Loucy (cell line): Measurements from ENCODE around the gene APLF.

Experiments used
- H2AFZ ChIP-seq: fragments of 200-600 bp; sonication (generic); 2 replicates; pipeline ENCODE4 v1.6.0; 2016; ENCODE audit warnings: antibody characterized with exemption, mild to moderate bottlenecking, low read length, moderate library complexity
- H3F3A ChIP-seq: fragments of 200-600 bp; 2 replicates; pipeline ENCODE4 v1.6.0; 2016; ENCODE audit warnings: antibody characterized with exemption, low read depth, mild to moderate bottlenecking
- H3K27me3 ChIP-seq: fragments of 200-600 bp; sonication (generic); 2 replicates; pipeline ENCODE4 v1.6.1; 2014; ENCODE audit warnings: low read length, mild to moderate bottlenecking; ENCODE audit not compliant: insufficient read depth, poor library complexity, severe bottlenecking
- H3K36me3 ChIP-seq: fragments of 200-600 bp; sonication (generic); 2 replicates; pipeline ENCODE4 v1.6.1; 2016; ENCODE audit warnings: low read length; ENCODE audit not compliant: insufficient read depth
- H3K4me1 ChIP-seq: fragments of 200-600 bp; sonication (generic); 2 replicates; pipeline ENCODE4 v1.5.1; 2014; ENCODE audit warnings: low read length, mild to moderate bottlenecking; ENCODE audit not compliant: insufficient read depth, poor library complexity, severe bottlenecking
- H3K4me2 ChIP-seq: fragments of 200-600 bp; sonication (generic); 2 replicates; pipeline ENCODE4 v1.6.0; 2014; ENCODE audit warnings: antibody characterized with exemption, low read length, low read depth, mild to moderate bottlenecking; ENCODE audit not compliant: poor library complexity, severe bottlenecking
- H3K4me3 ChIP-seq: fragments of 200-600 bp; sonication (generic); 2 replicates; pipeline ENCODE4 v1.5.1; 2014; ENCODE audit warnings: low read length, mild to moderate bottlenecking, mixed read lengths; ENCODE audit not compliant: poor library complexity, severe bottlenecking
- H3K79me2 ChIP-seq: fragments of 200-600 bp; sonication (generic); 2 replicates; pipeline ENCODE4 v1.6.1; 2014; ENCODE audit warnings: low read length; ENCODE audit not compliant: insufficient read depth
- H3K9ac ChIP-seq: fragments of 200-600 bp; sonication (generic); 2 replicates; pipeline ENCODE4 v1.6.0; 2014; ENCODE audit warnings: mild to moderate bottlenecking, low read depth, low read length, moderate library complexity; ENCODE audit not compliant: poor library complexity, severe bottlenecking
- H3K9me2 ChIP-seq: fragments of 200-600 bp; sonication (generic); replicated peaks from 2 replicates; pipeline ENCODE4 v1.6.1; 2016; ENCODE audit warnings: low read depth, low read length, mixed read lengths
- H3K9me3 ChIP-seq: fragments of 200-600 bp; sonication (generic); 2 replicates; pipeline ENCODE4 v1.6.1; 2014; ENCODE audit warnings: mild to moderate bottlenecking, antibody characterized with exemption, low read length, low read depth; ENCODE audit not compliant: insufficient read depth
- H4K20me1 ChIP-seq: fragments of 200-600 bp; sonication (generic); 2 replicates; pipeline ENCODE4 v1.6.0; 2014; ENCODE audit warnings: antibody characterized with exemption, low read length, mild to moderate bottlenecking; ENCODE audit not compliant: insufficient read depth, poor library complexity, severe bottlenecking
- CTCF ChIP-seq: fragments of 200-600 bp; sonication (generic); conservative IDR thresholded peaks from 2 replicates; pipeline ENCODE4 v1.5.1; 2014; ENCODE audit warnings: mild to moderate bottlenecking, antibody characterized with exemption, low read length
- EZH2phosphoT487 ChIP-seq: fragments of 200-600 bp; IDR thresholded peaks from 2 replicates; pipeline ENCODE4 v1.6.1; 2018; ENCODE audit warnings: antibody characterized with exemption, mild to moderate bottlenecking, moderate library complexity, borderline replicate concordance

APLF gene

GRCh38 chr2:68475110-68475509 is 7.7 kb downstream of the APLF start:
- no peak for TF ChIP-seq EZH2phosphoT487
- no peak for TF ChIP-seq CTCF
- no peaks in the 10 kb centered on the region for H4K20me1 ChIP-seq

GRCh38 chr2:68475576-68475975 is 8.2 kb downstream of the APLF start:
- Histone ChIP-seq H3K9me2 (no peaks in the 10 kb centered on the region), H3F3A (no peaks in the 10 kb centered on the region), H3K4me3 (no peak overlapping the region), H3K27me3 (no peaks in the 10 kb centered on the region), H2AFZ (no peak overlapping the region), H3K79me2 (no peaks in the 10 kb centered on the region), H3K9me3 (no peaks in the 10 kb centered on the region), H3K9ac (no peak overlapping the region), H3K4me2 (no peak overlapping the region), H3K4me1 (no peaks in the 10 kb centered on the region), H4K20me1 (no peaks in the 10 kb centered on the region), H3K36me3 (no peaks in the 10 kb centered on the region)
- TF ChIP-seq EZH2phosphoT487, result no peak
- no peak for TF ChIP-seq CTCF

More at GRCh38 chr2:68475110-68475509, 7.7 kb downstream of the APLF start:
- no peak overlapping the region for H3K4me2 ChIP-seq
- no peaks in the 10 kb centered on the region for H3K36me3 ChIP-seq
- 0 out of 2 replicates have a peak, but pooled peaks cover 1% of the 10 kb centered on the region for H3K79me2 ChIP-seq
- no peak overlapping the region for H3K9ac ChIP-seq
- no peaks in the 10 kb centered on the region for H3K27me3 ChIP-seq
- no peaks in the 10 kb centered on the region for H3K9me2 ChIP-seq
- no peaks in the 10 kb centered on the region for H3K9me3 ChIP-seq
- H2AFZ ChIP-seq, result no peak overlapping the region
- no peak overlapping the region for H3K4me3 ChIP-seq
- H3F3A ChIP-seq, result no peaks in the 10 kb centered on the region
- H3K4me1 ChIP-seq, result peaks cover 1% of the 10 kb centered on the region

GRCh38 chr2:68476454-68476853 is 9.1 kb downstream of the APLF start:
- Histone ChIP-seq H4K20me1 (no peaks in the 10 kb centered on the region), H3K27me3 (no peaks in the 10 kb centered on the region), H3K4me2 (no peak overlapping the region), H3K9ac (no peak overlapping the region), H3K36me3 (no peaks in the 10 kb centered on the region), H3K9me3 (no peaks in the 10 kb centered on the region), H2AFZ (no peak overlapping the region), H3F3A (no peaks in the 10 kb centered on the region), H3K4me1 (no peaks in the 10 kb centered on the region), H3K79me2 (no peaks in the 10 kb centered on the region), H3K4me3 (no peak overlapping the region), H3K9me2 (no peaks in the 10 kb centered on the region)
- no peak for TF ChIP-seq EZH2phosphoT487
- TF ChIP-seq CTCF, result no peak
